ENCODE results near the gene AGTPBP1.

Gene AGTPBP1

DNA sequence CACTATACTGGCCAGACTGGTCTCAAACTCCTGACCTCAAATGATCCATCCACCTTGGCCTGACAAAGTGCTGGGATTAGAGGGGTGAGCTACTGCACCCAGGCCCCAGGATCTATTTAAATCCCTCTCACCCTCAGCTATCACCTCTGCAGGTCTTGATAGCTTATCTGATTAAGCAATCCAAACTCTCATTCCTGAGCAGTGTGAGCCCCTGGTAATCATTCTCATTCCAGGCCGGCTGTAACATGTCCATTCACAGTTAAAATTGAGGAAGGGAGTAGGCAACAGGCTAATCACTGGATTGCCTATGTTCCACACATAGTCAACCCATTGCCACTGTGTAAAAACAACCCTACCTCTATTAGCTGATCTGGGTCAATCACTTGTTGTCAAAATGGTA is 111.1 kb downstream of the AGTPBP1 start:
- Histone ChIP-seq H3K4me3 (no peak overlapping the region), H3K27ac (no peak overlapping the region)
- DNase-seq (ENCODE audit: low spot score), result no peak
- TF ChIP-seq, protein P1, sequence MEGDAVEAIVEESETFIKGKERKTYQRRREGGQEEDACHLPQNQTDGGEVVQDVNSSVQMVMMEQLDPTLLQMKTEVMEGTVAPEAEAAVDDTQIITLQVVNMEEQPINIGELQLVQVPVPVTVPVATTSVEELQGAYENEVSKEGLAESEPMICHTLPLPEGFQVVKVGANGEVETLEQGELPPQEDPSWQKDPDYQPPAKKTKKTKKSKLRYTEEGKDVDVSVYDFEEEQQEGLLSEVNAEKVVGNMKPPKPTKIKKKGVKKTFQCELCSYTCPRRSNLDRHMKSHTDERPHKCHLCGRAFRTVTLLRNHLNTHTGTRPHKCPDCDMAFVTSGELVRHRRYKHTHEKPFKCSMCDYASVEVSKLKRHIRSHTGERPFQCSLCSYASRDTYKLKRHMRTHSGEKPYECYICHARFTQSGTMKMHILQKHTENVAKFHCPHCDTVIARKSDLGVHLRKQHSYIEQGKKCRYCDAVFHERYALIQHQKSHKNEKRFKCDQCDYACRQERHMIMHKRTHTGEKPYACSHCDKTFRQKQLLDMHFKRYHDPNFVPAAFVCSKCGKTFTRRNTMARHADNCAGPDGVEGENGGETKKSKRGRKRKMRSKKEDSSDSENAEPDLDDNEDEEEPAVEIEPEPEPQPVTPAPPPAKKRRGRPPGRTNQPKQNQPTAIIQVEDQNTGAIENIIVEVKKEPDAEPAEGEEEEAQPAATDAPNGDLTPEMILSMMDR (IDR thresholded peaks at IDR 0.05), result no peak

DNA sequence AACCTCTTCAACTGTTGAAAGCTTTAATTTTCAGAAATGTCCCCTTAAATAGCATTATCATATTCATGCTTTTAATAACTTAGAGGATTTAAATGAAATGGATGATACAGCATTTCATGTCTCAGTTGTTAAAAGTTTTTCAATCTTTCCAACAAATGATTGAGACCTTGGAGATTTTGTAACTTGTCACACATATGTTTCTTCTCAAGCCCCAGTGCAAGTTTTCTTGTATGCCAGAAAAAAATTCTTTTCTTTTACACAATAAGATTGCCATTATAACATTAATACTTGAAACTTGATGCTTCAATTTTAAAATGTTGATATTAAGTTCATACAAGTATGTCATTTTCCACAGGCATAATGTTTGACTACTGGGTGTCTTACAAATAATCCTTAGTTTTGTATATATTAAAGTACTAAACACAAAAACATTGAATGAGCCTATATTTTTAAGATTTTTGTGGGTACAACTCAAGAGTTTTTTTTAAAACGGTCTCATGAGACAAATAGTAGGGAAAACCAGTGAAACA is 124.5 kb downstream of the AGTPBP1 start:
- TF ChIP-seq, protein P1 (IDR thresholded peaks at IDR 0.05), result no peak
- DNase-seq (ENCODE audit: low spot score), result no peak
- Histone ChIP-seq H3K4me3 (no peak overlapping the region), H3K27ac (no peak overlapping the region)

DNA sequence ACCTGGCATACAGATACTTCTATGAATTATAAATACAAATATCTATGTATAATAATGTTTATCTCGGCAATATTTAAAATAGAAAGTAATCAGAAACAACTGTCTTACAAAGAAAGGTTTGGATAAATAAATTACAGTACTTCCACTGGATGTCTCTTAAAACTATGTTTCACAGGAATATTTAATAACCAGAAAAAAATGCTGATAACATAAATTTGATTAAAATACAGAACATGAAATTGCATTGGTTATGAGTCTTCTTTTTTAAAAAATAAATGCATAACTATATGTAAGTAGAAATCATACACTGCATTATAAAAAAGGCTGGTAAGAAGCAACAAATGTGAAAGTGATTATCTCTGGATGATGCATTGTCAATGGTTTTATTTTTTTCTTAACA is 126.0 kb downstream of the AGTPBP1 start:
- no peak for DNase-seq (ENCODE audit: low spot score)
- Histone ChIP-seq H3K27ac (no peak overlapping the region), H3K4me3 (no peak overlapping the region)
- TF ChIP-seq, protein P1 (IDR thresholded peaks at IDR 0.05), result no peak

DNA sequence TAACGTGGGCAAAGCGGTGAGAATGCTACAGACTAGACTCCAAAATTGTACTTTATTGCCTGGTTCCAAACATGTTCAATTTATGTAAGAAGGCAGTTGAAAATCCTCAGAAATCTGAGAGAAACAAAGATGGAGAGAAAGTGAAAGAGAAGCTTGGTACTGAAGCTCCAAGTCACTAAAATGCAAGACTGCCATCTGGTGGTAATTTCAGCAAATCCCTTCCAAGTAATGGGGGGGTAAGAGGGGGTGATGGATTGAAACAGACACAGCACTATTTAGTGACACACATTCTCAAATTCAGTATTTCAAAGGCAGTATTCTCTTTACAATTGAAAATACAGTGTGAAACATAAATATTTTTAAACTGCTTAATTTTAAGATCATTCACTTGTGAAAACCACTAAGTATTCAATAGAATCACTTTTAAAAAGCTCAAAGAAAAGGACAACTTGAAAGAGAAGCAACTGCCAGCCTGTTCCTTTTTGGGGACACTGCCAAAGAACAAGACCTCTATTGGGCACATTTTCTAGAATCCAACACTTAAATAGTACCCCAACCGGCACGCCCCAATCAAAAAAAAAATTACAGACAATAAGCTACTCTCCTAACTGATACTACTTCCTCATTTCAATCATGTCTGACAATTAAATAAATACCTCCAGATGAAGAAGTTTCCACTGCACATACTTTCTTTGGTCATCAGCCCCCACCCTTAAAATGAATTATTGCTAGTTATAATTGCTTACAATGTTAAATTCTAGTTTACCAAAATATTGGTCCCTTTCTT is 131.5 kb downstream of the AGTPBP1 start:
- peak overlapping the region; percentile 38 for H3K4me3 ChIP-seq
- TF ChIP-seq, protein P1 (IDR thresholded peaks at IDR 0.05), result peak; percentile 75

DNA sequence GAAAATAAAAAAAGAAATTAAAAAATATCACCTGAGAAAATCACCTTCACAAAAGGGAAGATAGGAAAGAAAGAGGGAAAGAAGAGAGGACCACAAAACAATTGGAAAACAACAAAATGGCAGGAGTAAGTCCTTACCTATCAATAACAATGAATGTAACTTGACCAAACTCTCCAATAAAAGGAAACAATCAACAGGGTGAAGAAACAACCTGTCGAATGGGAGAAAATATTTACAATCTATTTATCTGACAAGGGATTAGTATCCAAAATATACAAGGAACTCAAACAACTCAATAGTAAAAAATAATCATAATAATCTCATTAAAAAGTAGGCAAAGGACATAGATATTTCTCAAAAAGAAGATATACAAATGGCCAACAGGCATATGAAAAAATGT is 135.8 kb downstream of the AGTPBP1 start:
- no peak for DNase-seq (ENCODE audit: low spot score)
- TF ChIP-seq, protein P1 (IDR thresholded peaks at IDR 0.05), result no peak
- H3K4me3 ChIP-seq, result no peak overlapping the region
- H3K27ac ChIP-seq, result no peak overlapping the region

More for the DNA sequence above, 131.5 kb downstream of the AGTPBP1 start:
- DNase-seq (ENCODE audit: low spot score), result no peak
- H3K27ac ChIP-seq, result peak overlapping the region in 1 of 2 donors; percentile 6

DNA sequence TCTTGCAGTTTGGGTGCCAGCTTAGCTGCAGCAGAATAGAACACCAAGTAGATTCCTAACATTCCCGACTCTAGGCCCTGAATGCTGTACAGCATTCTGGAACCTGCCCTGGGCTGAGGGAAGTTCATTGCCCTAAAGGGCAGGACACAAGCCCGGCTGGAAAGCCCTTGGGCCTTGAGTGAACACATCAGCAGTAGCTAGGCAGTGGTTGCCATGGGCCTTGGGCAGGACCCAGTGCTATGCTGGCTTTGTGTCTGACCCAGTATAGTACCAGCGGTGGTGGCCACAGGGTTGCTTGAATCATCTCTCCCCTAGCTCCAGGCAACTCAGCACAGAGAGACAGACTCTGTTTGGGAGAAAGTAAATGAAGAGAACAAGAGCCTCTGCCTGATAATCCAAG is 137.8 kb downstream of the AGTPBP1 start:
- TF ChIP-seq, protein P1 (IDR thresholded peaks at IDR 0.05), result no peak
- Histone ChIP-seq H3K4me3 (no peak overlapping the region), H3K27ac (no peak overlapping the region)
- no peak for DNase-seq (ENCODE audit: low spot score)

DNA sequence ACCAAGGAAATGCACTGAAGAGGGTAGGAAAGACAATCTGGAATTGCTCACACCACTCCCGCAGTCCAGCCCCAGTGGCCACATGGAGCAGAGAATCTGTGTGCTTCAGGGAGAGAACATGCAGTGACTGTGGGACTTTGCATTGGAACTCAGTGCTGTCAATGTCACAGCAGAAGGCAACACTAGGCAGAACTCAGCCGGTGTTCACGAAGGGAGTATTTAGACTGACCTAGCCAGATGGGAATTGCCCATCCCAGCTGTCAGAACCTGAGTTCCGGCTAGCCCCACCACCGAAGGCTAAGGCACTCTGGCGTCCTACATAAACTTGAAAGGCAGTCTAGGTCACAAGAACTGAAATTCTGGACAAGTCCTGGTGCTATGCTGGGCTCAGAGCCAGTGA is 139.0 kb downstream of the AGTPBP1 start:
- H3K27ac ChIP-seq, result no peak overlapping the region
- TF ChIP-seq, protein P1 (IDR thresholded peaks at IDR 0.05), result no peak
- DNase-seq (ENCODE audit: low spot score), result no peak

More for the DNA sequence above, 139.0 kb downstream of the AGTPBP1 start:
- H3K4me3 ChIP-seq, result no peak overlapping the region

Measured in coronary artery (tissue), 2 donors.